ENCODE measurements around the gene PDE9A. TPM values are rescaled to one million over a fixed set of nuclear protein-coding genes. Genes with fewer than 3 reads are reported as not detected.
"Not testable (repeated sequence)": the region's sequence is repeated elsewhere in the genome, so short reads cannot be mapped to it uniquely, and the experiment has no call there.

PDE9A gene
- total RNA-seq, 1 donor from 2014 or later: 1.6 TPM

GRCh38 chr21:42624095-42624790 lies 29.2 kb upstream of the PDE9A start:
- no peak overlapping the region for H3K4me3 ChIP-seq (ENCODE audit: low read depth, low read length)
- TF ChIP-seq CTCF (IDR thresholded peaks at IDR 0.05; ENCODE audit: insufficient read depth, low read length, severe bottlenecking): no peak
- H3K27me3 ChIP-seq (ENCODE audit: control insufficient read depth, insufficient read depth, low read length): peaks cover 7% of the 10 kb centered on the region
- no peak for FAIRE-seq
- no peak for DNase-seq (ENCODE audit: low read depth)
- no peaks in the 10 kb centered on the region for H3K36me3 ChIP-seq (ENCODE audit: control insufficient read depth, insufficient read depth, low read length)

GRCh38 chr21:42624936-42625335 lies 28.5 kb upstream of the PDE9A start:
- no peaks in the 10 kb centered on the region for H3K36me3 ChIP-seq (ENCODE audit: control insufficient read depth, insufficient read depth, low read length)
- FAIRE-seq: no peak
- no peak for TF ChIP-seq CTCF (IDR thresholded peaks at IDR 0.05; ENCODE audit: insufficient read depth, low read length, severe bottlenecking)
- H3K4me3 ChIP-seq (ENCODE audit: low read depth, low read length): no peak overlapping the region
- DNase-seq (ENCODE audit: low read depth): no peak
- H3K27me3 ChIP-seq (ENCODE audit: control insufficient read depth, insufficient read depth, low read length): peaks cover 7% of the 10 kb centered on the region

GRCh38 chr21:42626171-42626570 lies 27.2 kb upstream of the PDE9A start:
- Histone ChIP-seq H3K27me3 (ENCODE audit: control insufficient read depth, insufficient read depth, low read length) (peaks cover 8% of the 10 kb centered on the region), H3K4me3 (ENCODE audit: low read depth, low read length) (no peak overlapping the region), H3K36me3 (ENCODE audit: control insufficient read depth, insufficient read depth, low read length) (no peaks in the 10 kb centered on the region)
- no peak for FAIRE-seq
- TF ChIP-seq CTCF (IDR thresholded peaks at IDR 0.05; ENCODE audit: insufficient read depth, low read length, severe bottlenecking): no peak
- DNase-seq (ENCODE audit: low read depth): no peak

- H3K4me3 ChIP-seq (ENCODE audit: low read depth, low read length): no peak overlapping the region
- no peak for TF ChIP-seq CTCF (IDR thresholded peaks at IDR 0.05; ENCODE audit: insufficient read depth, low read length, severe bottlenecking)
- no peak for FAIRE-seq
- DNase-seq (ENCODE audit: low read depth): no peak
- peaks cover 6% of the 10 kb centered on the region for H3K27me3 ChIP-seq (ENCODE audit: control insufficient read depth, insufficient read depth, low read length)
- H3K36me3 ChIP-seq (ENCODE audit: control insufficient read depth, insufficient read depth, low read length): no peaks in the 10 kb centered on the region
Measured at GRCh38 chr21:42627527-42628289, 25.7 kb upstream of the PDE9A start.

GRCh38 chr21:42628466-42629061 lies 24.9 kb upstream of the PDE9A start:
- DNase-seq (ENCODE audit: low read depth); H3K36me3 ChIP-seq (ENCODE audit: control insufficient read depth, insufficient read depth, low read length); H3K27me3 ChIP-seq (ENCODE audit: control insufficient read depth, insufficient read depth, low read length); H3K4me3 ChIP-seq (ENCODE audit: low read depth, low read length); FAIRE-seq: not testable (repeated sequence)

GRCh38 chr21:42629933-42630589 lies 23.4 kb upstream of the PDE9A start:
- no peak for DNase-seq (ENCODE audit: low read depth)
- no peak for TF ChIP-seq CTCF (IDR thresholded peaks at IDR 0.05; ENCODE audit: insufficient read depth, low read length, severe bottlenecking)
- H3K27me3 ChIP-seq (ENCODE audit: control insufficient read depth, insufficient read depth, low read length): peaks cover 6% of the 10 kb centered on the region
- H3K36me3 ChIP-seq (ENCODE audit: control insufficient read depth, insufficient read depth, low read length): no peaks in the 10 kb centered on the region
- FAIRE-seq: no peak
- no peak overlapping the region for H3K4me3 ChIP-seq (ENCODE audit: low read depth, low read length)
